HFF-Myc (cell line): ENCODE data around the gene MIF4GD.

Experiments
- DNase-seq: peaks from one replicate; pipeline ENCODE4 v3.0.0-alpha.2; 2011; ENCODE audit warnings: low read depth; ENCODE audit errors: extremely low read depth
- H3K4me3 ChIP-seq: replicated peaks from 2 replicates; pipeline ENCODE4 v1.5.1; 2011; ENCODE audit warnings: low read depth, mild to moderate bottlenecking, control low read depth, low read length
- TF ChIP-seq, protein P1 (sequence below): IDR thresholded peaks from 2 replicates; pipeline ENCODE4 v1.5.1; 2012; ENCODE audit warnings: mild to moderate bottlenecking, low read depth, low read length, control low read depth; ENCODE audit errors: missing control alignments

Gene MIF4GD, protein sequence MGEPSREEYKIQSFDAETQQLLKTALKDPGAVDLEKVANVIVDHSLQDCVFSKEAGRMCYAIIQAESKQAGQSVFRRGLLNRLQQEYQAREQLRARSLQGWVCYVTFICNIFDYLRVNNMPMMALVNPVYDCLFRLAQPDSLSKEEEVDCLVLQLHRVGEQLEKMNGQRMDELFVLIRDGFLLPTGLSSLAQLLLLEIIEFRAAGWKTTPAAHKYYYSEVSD

DNA sequence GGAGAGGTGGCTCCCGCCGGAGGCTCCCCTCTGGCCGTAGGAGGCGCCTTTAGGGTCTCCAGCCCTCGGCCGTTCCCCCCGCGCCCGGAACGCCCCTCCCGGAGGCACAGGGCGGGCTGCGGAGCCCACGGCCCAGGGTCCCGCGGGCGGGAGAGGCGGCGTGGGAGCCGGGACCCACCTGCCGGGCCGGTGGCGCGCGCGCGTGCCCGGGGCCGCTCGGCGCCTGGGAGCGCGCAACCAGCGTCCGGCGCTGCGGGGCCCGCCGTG is at the start of gene MIF4GD:
TSS of gene MIF4GD (minus strand) at position 266 of the 267 bp plus-strand sequence. CDS start 1,036 bp downstream, outside the sequence.
- TF ChIP-seq, protein P1, sequence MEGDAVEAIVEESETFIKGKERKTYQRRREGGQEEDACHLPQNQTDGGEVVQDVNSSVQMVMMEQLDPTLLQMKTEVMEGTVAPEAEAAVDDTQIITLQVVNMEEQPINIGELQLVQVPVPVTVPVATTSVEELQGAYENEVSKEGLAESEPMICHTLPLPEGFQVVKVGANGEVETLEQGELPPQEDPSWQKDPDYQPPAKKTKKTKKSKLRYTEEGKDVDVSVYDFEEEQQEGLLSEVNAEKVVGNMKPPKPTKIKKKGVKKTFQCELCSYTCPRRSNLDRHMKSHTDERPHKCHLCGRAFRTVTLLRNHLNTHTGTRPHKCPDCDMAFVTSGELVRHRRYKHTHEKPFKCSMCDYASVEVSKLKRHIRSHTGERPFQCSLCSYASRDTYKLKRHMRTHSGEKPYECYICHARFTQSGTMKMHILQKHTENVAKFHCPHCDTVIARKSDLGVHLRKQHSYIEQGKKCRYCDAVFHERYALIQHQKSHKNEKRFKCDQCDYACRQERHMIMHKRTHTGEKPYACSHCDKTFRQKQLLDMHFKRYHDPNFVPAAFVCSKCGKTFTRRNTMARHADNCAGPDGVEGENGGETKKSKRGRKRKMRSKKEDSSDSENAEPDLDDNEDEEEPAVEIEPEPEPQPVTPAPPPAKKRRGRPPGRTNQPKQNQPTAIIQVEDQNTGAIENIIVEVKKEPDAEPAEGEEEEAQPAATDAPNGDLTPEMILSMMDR = no peak
- DNase-seq = no peak

DNA sequence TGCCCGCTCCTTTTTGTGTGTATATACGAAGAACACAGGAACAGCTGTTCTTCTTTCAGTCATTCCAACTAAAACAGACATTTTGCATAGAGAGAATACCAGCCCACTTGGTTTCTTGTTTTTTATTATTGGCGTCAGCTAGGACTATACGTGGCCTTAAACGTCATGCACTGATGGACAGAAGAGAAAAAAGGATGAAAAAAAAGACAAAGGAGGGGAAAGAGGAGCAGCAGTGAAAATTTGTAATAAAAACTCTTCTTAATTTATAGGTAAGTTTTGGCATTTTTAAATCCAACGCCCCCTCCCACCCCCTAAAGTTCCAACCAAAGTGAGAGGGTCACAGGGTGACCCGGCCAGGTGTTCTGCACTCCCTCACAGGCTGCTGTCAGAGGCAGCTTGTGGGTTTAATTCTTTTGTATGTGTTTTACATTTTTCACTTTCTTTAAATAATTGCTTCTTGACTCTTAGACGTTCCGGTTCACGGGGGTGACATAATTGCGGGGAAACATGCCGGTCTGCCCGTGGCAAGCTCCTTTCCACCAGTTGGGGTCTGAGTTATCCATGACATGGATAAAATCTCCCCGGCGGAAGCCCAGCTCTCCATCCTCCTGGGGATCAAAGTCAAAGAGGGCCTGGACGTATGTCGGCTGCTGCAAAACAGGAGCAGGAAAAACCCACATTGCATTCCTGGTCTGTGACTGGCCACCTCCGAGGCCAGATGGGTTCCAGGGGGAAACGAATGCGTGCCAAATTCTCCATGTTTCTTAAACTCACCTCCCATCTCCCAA is 49.1 kb upstream of the MIF4GD start:
- H3K4me3 ChIP-seq = no peak overlapping the region
- DNase-seq = peak; percentile 17
- TF ChIP-seq, protein P1 = no peak

More for the DNA sequence above, at the start of gene MIF4GD:
- peak within 1 kb of the TSS; percentile 76 for H3K4me3 ChIP-seq

DNA sequence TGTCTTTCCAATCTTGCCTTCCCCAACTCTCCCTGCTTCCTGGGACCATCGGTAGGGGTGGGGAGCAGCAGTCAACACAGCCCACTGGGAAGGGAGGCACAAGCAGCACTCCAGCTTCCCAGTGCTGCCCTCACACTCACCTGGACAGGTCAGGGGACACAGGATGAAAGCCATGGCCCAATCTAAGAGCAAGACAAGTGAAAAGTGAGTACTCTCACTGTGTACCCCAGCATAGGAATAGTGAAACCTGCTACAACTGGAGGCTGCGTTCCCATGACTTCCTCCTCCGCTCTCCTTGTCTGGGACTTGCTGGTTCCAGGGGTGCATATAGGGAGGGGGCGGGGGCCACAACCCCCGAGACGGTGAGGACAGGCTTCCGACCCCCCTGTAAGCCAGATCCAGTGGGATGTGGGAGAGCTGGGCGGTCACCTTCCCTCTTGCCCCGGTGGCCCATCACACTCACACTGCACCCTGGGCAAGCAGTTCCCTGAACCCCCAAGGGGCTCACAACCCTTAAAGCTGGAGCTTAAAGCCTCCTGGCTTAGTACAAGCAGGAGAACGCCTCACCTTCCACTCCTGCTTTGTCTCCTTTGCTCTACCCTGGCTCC is 47.7 kb upstream of the MIF4GD start:
- TF ChIP-seq, protein P1 = no peak
- no peak overlapping the region for H3K4me3 ChIP-seq
- no peak for DNase-seq

DNA sequence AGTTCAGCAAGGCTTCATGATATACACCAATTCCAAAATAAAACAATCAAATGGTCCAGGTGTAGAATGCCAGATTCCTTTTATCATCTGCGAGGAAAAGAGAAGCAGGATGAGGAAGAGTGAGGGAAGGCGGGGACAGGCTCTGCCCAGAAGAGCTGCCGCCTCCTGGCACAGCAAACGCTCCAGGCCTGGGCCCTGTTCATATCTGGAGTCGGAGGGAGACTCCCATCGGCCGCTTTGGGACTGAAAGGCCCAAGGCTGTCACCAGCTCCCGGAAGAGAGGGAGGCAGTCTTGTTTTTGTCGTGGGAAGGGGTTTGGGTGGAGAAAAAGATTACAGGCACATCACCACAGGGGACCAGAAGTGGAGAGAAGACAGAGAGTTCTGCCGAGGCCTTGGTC is 47.2 kb upstream of the MIF4GD start:
- TF ChIP-seq, protein P1 = no peak
- H3K4me3 ChIP-seq = no peak overlapping the region
- DNase-seq = no peak

DNA sequence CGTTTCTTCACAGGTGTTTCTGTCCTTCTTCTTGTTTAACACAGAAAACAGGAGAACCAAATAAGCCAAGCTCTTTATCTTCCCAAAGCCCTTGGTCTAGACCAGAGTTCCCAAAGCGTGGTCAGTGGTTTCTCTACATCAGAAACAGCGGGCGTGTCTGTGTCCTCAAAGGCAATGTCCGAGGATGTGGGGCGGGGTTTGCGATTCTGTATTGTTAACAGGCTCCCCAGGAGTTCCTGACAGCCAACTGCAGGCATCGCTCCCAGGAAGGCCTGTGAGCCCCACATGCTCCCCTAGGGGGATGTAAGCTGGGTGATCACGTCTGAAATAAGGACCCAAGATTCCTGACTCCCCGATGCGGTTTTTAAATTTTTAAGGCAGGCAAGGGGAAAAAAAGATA is 46.6 kb upstream of the MIF4GD start:
- H3K4me3 ChIP-seq = no peak overlapping the region
- DNase-seq = no peak
- TF ChIP-seq, protein P1 = no peak

DNA sequence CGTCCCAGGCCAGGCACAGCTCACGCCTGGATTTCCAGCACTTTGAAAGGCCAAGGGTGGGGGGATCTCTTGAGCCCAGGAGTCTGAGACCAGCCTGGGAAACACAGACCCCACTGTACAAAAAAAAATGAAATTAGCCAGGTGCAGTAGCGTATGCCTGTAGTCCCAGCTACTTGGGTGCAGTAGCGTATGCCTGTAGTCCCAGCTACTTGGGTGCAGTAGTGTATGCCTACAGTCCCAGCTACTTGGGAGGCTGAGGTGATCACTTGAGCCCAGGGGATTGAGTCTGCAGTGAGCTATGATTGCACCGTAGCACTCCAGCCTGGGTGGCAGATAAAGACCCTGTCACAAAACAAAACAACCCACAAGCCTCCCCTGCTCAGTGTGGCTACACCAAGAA is 45.2 kb upstream of the MIF4GD start:
- DNase-seq = no peak
- TF ChIP-seq, protein P1 = no peak
- no peak overlapping the region for H3K4me3 ChIP-seq
